ENCODE data around the gene EYS.

The EYS gene

DNA sequence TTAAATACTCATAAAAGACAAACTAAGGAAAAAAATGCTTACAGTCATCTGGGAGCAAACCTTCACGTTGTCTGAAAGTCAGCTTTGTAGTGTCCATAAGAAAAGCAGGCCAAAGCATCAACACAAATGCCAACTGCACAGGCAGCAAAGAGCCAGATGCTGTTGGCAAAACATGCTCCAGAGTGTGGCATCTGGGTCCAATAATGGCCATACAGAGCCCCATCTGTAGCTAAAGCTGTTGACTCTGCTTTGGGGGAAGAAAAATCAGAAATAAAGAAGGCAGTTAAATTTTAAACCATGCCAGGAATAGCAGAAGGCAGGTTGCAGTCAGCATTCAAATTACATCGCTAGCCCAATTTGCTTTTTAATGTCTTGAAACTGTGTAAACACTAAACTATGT is 776.3 kb downstream of the EYS start:
- no peak for DNase-seq

DNA sequence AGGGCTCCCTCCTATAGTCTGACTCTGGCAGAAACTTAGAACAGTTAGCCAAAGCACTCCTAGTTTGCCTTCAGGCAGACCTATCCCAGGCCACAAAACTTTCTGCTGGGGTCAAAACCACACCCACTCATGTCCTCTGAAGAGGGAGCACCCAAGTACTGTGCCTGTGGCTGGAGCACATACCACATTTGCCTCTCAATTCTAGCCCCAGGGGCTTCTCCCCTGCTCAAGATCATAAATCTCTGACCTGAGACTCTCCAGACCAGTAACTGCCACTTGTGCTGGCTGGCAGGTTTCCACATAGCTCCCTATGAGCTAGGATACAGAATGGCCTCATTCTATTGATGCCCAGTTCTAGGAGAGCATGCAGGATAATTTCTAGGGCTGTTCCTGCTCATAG is 781.0 kb downstream of the EYS start:
- DNase-seq = no peak

DNA sequence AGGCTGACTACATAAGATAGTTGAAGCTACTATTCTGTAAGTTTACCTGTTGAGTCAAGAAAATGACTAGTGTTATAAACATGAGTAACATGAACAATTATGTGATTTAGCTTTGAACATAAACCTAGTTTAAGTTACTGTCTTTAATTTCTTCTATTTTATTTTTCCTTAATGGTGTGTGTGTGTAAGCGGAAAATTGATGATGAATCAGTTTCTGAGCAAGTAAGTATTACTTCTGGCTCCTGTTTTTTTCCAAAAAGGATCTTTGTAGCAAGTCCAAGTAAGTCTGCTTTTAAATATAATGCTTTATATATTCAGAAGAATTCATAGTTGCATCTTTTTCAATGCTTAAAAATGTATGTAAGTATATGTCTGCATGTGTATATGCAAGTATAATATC is 786.8 kb downstream of the EYS start:
- DNase-seq = no peak

DNA sequence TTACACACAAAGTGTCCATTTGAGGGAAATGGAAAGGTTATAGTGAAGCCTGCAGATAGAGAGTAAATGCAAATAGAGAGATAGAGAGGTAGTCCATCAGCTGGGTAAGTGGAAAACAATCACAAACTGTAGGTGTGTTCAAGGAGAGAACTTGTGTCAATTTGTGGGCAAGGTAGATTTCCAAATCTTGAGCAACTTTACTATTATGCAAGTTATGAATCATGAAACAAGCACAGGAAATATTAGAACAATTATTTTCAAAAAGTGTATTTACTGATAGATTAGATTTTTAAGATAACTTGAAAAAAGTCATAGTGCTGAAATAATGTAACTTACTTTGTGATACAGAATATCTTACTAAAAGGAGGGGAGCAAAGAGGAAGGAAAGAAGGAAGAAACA is 792.9 kb downstream of the EYS start:
- no peak for DNase-seq

DNA sequence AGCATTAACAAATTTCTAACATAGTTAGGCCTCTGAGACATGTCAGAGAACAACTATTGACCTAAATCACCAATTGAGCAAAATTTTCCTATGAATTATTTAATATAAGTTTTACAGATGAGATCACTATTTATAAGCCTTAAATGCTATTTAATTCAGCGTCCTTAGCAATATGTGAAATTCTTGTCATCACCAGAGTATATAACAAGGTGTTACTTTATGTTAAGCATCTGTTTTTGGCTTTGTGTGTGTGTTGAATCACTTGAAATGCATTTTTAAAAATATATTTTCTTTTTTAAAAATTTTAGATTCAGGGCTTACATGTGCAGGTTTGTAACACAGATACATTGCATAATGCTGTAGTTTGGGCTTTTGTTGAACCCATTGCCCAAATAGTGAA is 794.1 kb downstream of the EYS start:
- no peak for DNase-seq

DNA sequence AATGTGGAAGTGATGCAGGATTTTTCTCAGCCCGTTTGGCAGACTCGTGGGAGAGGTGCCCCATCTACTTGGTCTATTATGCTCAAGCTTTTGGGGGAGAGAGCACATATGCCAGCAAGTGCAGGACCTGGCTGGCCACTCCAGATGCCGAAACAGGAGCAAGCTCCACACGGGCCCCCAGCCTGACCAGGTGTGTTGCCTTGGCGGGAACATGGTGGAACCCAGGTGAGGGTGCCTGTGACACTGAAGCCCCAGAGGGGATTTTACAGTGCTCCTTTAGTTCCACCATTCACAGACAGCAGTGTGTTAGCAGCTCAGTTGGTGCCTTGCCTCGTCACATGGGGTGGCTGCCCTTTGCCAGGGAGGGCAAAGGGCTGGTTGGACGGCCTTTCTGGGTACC is 798.9 kb downstream of the EYS start:
- DNase-seq = no peak

DNA sequence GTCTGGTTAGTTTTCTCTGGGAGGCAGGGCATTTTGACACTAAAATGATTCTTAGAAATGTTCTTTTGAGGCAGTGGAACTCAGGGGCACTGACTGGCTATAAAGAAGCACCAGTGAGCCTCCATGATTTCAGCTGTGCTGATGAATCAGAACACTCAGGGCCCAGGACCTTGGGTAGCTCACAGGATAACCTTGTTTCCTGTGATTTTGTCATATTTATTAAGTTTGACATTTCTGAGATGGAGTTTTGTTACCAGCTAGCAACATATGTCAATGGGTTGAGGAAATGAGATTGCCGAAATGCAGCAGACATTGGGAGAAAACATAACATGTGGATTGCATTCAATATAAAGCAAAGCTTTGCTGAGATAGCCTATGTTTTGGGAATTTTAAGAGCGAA is 802.4 kb downstream of the EYS start:
- no peak for DNase-seq

DNA sequence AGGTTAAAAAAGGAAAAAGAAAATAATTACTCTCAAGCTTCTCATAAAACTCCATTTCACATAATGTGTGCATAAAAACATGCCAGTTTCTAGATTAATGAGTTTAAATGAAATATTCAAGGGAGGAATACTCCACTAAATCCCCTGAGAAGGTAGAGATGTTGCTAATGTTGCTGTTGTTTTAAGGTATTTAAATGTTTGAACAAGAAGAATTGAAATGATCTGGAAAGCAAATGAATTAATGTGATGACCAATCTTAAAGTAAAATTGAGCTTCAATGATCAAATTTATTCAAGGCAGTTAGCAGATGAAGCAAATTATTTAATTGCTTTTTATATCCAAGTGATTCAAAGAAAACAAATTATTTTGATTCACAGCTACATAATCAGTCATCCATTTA is 804.4 kb downstream of the EYS start:
- DNase-seq = no peak

DNA sequence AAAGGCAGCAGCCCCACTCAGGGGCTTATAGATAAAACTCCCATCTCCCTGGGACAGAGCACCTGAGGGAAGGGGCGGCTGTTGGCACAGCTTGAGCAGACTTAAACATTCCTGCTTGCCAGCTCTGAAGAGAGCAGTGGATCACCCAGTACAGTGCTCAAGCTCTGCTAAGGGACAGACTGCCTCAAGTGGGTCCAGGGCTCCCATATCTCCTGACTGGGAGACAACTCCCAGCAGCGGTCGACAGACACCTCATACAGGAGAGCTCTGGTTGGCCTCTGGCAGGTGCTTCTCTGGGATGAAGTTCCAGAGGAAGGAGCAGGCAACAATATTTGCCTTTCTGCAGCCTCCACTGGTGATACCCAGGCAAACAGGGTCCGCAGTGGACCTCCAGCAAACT is 810.1 kb downstream of the EYS start:
- no peak for DNase-seq

DNA sequence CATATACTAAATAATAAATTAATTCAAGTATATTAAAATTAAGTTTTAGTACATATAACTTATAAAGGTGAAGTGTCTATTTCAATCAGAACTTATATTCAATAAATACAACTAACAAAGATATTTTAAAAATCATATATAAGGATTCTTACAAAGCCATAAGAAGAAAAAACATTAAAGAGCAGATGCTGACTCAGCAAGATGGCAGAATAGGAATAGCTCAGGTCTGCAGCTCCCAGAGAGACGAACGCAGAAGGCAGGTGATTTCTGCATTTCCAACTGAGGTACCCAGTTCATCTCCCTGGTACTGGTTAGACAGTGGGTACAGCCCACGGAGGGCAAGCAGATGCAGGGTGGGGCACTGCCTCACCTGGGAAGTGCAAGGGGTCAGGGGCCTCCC is 811.1 kb downstream of the EYS start:
- no peak for DNase-seq

DNA sequence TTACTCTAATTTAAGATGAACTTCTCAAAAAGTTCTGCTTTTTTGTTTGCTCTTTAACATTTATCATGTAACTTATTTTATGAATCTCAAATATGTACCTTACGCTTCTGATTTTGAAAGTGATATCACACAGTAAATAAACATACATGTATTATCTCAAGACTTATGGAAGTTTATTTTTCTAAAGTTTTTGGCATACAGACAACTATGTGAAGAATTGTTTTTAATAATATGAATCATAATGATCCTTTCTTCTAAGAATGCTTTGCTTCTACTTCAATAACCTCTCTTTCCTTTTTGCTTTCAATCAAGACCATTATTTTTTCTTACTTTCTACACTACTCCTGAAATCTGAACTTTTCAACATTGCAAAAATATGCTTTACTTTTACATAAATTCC is 816.4 kb downstream of the EYS start:
- no peak for DNase-seq

DNA sequence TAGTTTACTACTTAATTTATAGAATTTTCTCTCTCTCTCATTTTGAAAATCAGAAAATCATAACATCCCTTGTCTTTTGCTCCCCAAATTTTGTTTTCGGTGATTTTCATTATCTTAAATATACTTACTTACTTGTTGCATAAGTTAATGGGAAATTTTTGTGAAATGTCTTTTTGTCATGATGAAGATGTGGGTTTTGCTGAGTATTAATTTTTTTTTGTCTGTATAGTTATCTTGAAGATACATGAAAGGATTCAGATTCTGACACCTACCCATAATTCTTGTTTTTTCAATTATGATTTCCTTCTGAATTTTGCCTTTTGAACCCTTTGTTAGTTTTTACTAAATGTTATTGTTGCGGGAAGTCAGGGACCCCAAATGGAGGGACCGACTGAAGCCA is 817.9 kb downstream of the EYS start:
- DNase-seq = no peak

DNA sequence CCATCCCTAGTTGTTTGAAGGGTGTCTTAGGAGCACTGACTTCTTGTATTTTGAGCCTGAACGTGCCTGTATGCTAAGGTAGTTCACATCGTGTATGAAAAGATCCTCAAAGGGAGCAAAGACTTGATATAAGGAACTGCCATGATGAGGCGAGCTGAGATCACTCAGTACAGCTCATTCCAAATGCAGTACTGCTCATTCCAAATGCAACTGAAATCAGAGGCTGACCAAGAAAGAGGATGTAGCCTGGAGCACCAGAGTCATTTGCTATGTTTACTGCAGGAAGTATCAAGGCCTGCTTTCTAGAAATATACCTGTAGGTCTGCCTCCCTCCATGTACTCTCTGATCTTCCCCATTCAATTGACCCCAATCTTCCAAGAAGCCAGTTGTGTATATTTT is 832.2 kb downstream of the EYS start:
- DNase-seq = no peak

DNA sequence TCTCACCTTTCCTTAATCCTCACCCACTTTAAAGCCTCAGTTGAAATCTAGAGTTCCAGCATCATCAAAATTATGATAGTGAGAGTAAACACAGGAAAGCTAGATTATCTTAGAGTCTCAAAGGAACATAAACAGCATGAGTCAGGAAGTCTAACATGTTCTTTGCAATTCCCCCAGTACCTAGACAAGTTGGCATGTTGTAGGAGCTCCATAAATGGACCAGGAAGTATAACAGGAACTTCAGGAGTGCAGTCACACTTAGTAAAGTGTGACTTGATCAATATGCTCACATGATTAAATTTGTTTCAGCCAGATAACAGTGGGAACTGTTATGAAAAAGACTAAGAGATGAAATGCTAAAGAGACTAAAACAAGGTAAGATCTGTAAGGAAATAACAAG is 834.4 kb downstream of the EYS start:
- no peak for DNase-seq

DNA sequence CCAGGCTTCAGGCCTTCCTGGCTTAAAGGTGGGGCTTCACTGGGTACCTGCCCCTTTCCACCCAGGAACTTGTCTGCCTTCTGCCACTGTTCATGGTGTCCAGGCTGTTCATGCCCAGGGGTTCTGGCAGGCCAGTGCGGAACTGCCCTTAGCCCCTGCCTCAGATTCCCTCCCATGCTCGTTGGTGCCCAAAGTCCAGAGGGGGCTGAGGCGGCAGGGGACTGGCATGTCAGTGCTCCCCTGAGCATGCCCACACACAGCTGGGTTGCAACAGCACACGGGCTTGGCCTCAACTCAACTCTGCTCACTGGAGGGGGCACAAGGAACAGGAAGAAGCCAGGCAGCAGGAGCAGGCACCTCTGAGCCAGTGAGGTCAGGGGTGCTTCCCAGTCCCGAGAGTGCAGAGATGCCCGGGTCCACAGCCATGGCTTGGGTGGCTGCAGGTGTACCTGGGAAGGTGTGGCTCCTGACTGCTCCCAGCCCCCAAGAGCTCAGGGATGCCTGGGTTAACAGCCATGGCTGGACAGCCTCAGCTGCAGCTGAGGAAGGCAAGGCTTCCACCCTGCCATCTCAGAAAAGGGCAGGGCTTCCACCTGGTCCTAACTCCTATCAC is 845.9 kb downstream of the EYS start:
- DNase-seq = no peak

DNA sequence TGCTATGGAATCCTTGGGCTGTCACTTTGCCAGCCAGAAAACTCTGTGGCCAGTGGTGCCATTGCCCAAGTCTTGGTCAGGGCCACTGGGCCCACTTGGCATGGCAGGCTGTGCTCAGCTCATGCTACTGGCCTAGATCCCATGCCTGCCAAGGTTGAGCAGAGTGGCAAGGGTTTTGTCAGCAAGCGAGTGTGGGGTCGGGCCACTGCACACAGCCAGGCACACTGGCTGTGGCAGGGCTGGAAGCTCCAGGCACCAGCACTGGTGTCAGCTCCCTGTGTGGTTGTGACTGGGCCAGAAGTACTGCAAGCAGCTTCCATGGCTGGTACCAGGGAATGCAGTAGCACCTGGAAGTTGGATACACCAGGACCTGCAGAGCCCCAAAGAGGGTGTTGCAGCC is 846.8 kb downstream of the EYS start:
- no peak for DNase-seq

DNA sequence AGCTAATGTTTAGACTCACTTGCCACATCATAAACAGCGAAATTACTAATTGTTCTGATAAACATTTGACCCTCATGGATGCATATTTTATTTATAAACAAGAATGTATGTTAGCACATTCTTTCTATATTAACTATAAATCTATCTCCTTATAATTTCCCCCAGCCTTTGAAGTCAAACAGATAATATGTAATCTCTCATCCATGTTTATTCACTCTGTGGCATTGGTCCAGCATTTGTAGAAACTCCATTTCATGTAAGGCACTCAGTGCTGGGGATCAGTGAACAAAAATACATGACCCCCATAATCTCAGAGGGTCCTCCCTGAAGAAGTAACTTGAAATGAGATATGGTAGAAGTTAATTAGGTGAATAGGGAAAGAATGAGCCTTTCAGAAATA is 856.9 kb downstream of the EYS start:
- no peak for DNase-seq

DNA sequence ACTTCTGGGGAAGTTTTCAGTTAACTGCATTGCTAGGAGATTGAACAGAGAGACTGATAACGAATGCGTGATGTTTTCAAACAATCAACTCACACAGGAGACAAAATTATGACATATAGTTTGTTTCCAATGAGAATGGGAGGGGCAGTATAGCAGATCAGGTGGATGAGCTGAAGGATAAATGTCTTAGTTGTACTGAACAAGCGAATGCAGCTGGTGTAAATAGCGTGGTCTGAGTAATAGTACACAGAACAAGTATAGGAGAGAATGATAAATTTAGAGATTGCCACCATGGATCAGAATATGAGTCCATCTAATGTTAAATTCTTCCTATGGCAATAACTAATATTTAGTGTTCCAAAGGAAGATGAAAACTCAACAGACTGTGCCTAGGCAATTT is 858.6 kb downstream of the EYS start:
- no peak for DNase-seq

DNA sequence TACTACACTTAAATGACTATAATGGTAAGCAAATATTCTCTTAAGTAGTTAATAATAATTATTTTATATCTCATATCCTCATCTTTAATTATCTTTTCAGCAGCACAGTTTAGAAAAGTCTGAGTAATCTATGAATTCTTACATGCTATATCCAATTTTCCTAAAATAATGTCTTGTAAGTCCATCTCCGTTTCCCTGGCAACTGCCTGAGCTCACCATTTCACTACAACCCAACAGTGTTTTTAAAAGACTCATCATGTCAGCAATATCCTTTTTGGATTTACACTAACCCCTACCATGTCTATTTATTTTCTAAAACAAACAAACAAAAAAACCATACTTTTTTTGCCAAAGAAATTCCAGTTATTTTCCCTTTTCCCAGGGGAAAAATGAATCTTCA is 859.6 kb downstream of the EYS start:
- DNase-seq = no peak

DNA sequence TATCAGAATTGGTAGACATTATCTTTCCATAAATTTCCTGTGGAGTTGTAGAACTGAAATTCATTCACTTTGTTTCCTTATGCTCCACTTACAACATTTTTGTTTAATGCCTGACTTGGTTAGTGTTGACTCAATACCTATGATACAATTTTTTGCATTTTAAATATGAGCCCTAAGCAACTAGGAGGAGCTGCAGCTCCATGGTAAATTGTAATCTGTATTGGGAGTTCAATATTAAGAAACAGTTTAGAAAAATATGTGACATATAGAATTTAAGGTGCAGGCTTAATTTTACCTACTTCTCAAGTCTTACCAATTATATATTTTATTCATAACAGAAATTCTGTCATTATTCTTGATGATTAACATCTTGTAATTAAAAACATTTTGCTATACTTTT is 868.3 kb downstream of the EYS start:
- DNase-seq = no peak

DNA sequence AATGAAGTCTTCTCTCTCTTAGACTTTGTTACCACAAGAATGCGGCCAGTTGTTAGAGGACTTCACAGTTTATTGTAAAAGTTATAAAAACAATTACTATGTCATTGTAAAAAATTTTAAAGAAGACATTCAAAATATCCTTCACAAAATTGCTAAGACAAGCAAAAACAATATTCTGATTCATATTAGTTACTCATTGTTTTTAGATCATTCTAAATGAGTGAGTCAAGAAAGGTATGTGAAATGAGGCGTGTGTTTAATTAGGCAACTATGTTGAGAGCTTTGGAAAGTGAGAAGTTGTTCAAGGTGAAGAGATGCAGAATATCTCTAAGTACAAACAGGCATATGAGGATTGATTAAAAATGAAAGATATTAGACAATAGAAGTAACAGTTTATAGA is 875.3 kb downstream of the EYS start:
- no peak for DNase-seq

DNA sequence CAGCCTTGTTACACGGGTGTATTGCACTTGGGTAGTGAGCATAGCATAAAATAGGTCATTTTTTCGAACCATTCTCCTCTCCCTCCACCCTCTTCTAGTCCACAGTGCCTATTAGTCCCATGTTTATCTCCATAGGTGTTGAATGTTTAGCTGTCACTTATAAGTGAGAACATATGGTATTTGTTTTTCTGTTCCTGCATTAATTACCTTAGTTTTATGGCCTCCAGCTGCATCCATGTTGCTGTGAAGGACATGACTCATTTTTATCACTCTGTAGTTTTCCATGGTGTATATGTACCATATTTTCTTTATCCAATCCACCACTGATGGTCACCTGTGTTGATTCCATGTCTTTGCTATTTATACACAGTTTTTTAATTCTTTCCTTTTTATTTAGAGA is 889.5 kb downstream of the EYS start:
- DNase-seq = no peak

DNA sequence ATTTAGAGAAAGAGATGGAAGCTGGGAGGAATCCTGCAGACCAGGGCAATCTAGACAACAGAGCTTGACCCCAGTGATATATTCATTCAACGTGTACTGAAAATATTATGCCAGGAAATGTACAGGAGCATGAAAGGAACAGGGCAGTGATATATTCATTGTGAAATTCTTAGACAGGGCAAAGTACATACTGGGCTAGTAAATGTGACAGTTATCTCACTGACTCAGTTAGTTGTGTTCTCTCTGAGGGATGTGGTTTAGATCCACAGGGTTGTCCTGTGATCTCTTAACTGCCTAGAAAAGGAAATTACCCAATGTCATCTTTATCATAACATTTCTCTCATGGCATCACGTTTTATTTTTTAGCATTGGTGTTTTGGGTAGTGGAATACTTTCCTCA is 891.3 kb downstream of the EYS start:
- DNase-seq = no peak

DNA sequence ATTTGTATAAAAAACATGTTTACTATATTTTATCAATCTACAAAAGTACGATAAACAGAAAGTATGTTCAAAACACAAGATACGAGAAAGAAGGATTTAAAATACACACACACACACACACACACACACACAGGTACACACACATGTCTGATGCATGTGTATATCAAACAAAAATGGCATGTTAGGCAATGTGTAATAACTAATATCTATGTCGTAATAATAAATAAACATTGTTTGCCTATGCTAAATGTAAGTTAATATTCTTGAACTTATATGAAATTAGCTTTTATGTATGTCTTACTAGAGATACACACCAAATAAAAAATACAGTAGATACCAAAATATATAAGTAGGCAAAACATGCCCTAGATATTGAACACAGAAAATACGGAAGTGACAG is 894.9 kb downstream of the EYS start:
- no peak for DNase-seq

DNA sequence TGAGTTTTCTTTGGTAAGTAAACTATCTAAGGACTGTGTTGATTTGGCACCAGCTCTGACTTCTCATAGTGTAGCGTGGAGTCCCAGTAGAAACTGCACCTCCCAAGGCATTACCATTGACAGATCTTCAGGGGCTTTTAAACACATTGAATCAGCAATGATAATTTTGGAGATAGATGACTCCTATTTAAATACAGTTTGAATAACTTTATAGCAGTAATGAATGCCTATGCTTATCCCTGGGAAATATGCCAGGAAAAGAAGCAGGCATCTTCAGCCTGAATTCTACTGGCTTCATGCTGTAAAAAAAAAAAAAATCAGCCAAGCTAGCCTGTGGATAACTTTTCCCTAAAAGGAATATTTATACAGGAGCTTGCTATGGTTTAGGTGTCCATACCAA is 895.9 kb downstream of the EYS start:
- no peak for DNase-seq

DNA sequence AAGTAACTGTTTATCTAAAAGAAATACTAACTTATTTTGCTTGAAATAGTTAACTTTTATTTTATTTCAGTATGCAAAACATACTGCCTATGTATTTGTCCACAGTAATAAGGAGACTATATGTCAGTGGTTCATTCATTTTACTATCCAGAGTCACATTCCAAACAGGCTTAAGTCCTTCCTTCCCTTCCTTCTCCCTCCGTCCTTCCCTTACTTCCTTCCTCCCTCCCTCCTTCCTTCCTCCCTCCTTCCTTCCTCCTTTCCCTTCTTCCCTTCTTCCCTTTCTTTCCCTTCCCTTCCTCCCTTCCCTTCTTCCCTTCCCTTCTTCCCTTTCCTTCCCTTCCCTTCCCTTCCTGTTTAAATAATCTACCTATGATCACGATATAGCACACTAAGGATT is 899.2 kb downstream of the EYS start:
- DNase-seq = no peak
